Body of pancreas (tissue), 4 donors: ENCODE results near the gene TMEM256.

ENCODE experiments used
- POLR2A ChIP-seq, 3 donors: fragments of 450-650 bp; IDR thresholded peaks; one replicate each; pipeline ENCODE4 v1.6.1; 2016; ENCODE audit warnings: antibody characterized with exemption in 3 of 3, mild to moderate bottlenecking in 2 of 3
- TF ChIP-seq, protein P1 (sequence below), 7 experiments: fragments of 450-650 bp in 4 of 7; fragments of 200-600 bp in 3 of 7; sonication (generic) in 3 of 7; IDR thresholded peaks; one replicate each; pipeline ENCODE4 v1.5.1; 2016 to 2019; ENCODE audit warnings: antibody characterized with exemption in 7 of 7

GRCh38 chr17:7429722-7430121, 25.8 kb upstream of the TMEM256 start:
- TF ChIP-seq, protein P1, sequence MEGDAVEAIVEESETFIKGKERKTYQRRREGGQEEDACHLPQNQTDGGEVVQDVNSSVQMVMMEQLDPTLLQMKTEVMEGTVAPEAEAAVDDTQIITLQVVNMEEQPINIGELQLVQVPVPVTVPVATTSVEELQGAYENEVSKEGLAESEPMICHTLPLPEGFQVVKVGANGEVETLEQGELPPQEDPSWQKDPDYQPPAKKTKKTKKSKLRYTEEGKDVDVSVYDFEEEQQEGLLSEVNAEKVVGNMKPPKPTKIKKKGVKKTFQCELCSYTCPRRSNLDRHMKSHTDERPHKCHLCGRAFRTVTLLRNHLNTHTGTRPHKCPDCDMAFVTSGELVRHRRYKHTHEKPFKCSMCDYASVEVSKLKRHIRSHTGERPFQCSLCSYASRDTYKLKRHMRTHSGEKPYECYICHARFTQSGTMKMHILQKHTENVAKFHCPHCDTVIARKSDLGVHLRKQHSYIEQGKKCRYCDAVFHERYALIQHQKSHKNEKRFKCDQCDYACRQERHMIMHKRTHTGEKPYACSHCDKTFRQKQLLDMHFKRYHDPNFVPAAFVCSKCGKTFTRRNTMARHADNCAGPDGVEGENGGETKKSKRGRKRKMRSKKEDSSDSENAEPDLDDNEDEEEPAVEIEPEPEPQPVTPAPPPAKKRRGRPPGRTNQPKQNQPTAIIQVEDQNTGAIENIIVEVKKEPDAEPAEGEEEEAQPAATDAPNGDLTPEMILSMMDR (IDR thresholded peaks at IDR 0.05) = no peak
- TF ChIP-seq POLR2A (IDR thresholded peaks at IDR 0.05) = no peak
